GM19351 (cell line): ENCODE measurements around the gene OCA2.
"Not testable (repeated sequence)": the region's sequence is repeated elsewhere in the genome, so short reads cannot be mapped to it uniquely, and the experiment has no call there.

Source experiments
- ATAC-seq: cut with Tn5 transposase; IDR thresholded peaks from one replicate; pipeline ENCODE4 v1.9.1; 2021; ENCODE audit warnings: mild to moderate bottlenecking, moderate library complexity; ENCODE audit not compliant: unreplicated experiment

OCA2 gene

DNA sequence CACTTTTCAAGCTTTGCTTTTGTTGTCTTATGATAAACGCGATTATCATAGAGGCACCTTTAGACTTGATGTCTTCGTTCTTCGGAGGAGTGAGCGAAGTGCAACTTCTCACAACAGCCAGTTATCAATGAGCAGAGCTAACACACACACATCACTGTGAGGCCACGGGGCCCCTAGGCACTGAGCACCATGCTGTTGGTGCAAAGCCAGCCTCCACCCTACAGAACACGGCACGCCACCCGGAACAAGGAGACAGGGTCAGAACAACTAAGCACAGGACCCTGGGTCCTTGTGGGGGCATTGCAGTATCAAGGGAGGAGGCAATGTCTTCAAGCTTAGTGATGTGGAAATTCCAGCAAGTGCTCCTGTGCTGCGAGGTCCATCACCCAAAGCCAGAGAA is 244.5 kb downstream of the OCA2 start:
- ATAC-seq = no peak

GRCh38 chr15:27853624-27854455 is 245.3 kb downstream of the OCA2 start:
- ATAC-seq = no peak

DNA sequence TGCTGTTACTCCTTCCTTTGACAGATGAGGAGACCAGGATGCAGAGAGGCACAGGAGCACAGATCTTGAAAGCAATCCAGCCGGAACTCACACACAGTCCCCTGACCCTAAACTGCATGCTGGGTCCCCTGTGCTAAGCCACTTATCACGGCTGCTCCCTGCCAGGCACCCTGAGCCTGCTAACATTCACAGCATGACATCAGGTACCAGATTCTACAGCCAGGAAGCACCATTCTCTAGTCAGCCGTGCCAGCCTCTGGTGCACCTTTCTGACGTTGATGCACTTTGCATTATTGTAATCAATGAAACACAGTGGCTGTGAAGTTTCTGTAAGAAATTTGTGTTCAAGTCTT is 247.3 kb downstream of the OCA2 start:
- no peak for ATAC-seq

- ATAC-seq = no peak
Measured at GRCh38 chr15:27850981-27851857, 247.9 kb downstream of the OCA2 start.

GRCh38 chr15:27850050-27850449 is 249.1 kb downstream of the OCA2 start:
- ATAC-seq = no peak

GRCh38 chr15:27848936-27849335 is 250.2 kb downstream of the OCA2 start:
- ATAC-seq = not testable (repeated sequence)

- ATAC-seq = no peak
Measured at GRCh38 chr15:27847775-27848710, 251.1 kb downstream of the OCA2 start.

DNA sequence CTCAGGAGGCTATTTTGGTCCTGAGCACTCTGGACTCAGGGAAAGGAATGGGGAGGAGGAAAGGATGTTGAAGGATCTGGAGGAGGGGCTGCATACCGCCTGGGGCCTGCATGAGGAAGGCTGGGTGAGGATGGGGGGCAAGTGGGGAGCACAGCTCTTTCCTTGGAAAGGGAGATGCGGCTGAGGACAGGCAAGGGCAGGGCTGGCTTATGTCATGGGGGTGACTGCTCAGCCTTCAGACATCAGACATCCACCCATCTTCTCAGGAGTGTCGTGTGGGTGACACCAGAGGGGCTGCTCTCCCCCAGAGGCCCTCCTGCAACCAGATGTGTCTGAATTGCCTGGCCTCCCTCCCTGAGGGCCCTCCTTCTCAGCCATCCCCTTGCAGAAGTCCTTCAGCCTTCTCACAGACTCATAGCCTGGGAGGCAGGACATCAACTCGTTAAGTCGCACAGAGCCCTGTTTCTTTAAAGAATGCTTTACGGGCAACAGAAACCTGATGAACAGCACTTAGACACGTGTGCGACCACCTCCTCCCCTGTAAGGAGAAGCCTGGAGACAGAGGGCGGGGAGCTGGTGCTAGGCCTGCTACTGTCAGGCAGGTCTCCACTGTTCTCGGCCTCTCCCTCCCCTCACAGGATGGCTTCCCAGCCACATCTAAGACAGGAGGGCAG is 252.3 kb downstream of the OCA2 start:
- ATAC-seq = no peak

- no peak for ATAC-seq
Measured at GRCh38 chr15:27845535-27846369, 253.4 kb downstream of the OCA2 start.

GRCh38 chr15:27844018-27844666 is 255.0 kb downstream of the OCA2 start:
- no peak for ATAC-seq

DNA sequence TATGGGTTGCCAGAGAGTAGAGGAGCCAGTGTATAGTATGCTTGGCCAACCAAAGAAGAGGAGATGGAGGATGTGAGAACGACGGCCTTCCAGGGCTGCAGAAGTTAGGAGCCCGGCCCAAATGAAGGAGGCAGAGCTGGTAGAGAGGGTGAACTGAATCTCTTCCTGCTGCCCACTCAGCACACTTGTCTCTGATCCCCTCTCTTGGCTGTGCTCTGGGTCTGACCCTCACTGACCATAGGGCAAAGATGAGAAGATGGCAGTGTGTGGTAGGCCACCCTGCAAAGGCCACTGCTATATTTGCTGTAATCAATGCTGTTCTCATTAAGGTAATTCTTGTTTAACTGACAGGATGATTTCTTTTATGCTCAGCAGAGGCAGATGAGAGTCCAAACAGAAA is 256.0 kb downstream of the OCA2 start:
- no peak for ATAC-seq

- no peak for ATAC-seq
Measured at GRCh38 chr15:27842526-27842925, 256.6 kb downstream of the OCA2 start.

GRCh38 chr15:27835233-27835939 is 263.7 kb downstream of the OCA2 start:
- ATAC-seq = no peak

DNA sequence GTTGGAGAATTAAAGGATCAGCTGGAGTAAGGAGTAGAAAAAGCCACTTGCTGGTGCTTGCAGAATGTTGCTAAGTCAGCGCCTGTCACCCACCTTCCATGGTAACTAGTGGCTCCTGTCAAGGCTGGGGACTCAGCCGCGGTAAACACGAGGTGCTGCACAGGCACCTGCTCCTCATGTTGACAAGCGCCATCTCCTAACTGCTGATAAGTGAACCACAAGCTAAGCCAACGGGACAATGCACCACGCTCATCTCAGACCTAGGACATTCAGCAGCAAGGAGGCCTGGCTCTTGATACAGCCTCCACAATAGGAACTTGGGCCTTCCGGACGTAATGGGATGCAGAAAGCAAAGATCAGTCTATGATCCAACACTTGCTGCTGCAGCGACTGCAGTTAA is 264.4 kb downstream of the OCA2 start:
- ATAC-seq = no peak

GRCh38 chr15:27833974-27834373 is 265.1 kb downstream of the OCA2 start:
- ATAC-seq = no peak

- no peak for ATAC-seq
Measured at GRCh38 chr15:27833178-27833577, 265.9 kb downstream of the OCA2 start.

DNA sequence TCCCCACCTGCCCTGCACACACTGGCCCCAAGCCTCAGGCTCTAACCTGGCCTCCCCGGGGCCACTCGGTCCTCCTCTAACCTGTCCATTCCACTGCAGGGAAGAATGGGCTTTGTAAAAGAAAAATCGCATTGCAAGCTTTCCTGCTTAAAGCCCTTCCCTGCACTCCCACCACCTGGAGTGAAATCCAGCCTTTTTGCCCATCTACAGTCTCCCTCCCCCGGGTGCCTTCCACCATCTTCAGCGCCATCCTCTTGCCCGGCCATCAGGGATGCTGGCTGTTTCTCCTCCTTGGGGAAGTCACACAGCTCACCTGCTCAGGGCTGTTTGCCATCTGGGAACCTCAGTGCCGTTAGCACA is 266.9 kb downstream of the OCA2 start:
- no peak for ATAC-seq

DNA sequence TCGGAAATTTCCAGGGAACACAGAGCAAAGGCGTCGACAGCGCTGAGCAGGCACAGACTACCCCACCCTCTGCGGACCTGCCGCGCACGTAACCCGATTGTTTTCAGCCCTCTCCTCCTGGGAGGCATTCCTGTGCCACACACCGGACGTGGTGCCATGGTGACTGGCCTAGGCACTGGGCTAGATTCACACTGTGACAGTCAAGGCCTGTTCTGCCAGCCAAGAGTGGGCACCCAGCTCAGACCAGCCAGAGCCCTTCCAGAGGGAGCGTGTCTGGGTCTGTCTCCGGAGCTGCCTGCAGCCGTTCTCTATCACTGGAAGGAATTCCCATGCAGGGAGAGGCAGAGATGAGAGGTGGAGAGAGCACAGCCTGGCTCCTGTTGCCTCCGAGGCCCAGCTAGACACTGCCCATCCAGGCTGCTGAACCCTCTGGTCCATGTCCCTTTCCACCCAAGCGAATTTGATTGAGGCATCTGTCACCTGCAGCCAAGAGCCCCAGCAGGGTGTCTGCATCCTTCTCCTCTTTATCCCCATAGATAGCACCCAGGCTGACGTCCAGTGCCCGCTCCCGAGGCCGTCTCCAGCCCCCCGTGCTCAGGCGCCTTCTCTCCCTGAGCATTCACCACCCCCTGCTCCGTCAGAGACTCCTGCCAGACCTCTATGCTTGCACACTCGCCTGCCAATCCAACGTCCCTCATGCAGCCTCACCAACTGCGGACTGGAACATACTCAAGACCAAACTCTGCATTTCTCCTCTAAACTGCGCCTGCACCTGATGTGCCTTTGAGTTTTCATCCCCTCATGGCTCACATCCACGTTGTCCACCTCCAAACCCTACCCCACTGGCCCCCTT is 267.5 kb downstream of the OCA2 start:
- no peak for ATAC-seq
